ENCODE results near the gene RXRA.

Gene RXRA

DNA sequence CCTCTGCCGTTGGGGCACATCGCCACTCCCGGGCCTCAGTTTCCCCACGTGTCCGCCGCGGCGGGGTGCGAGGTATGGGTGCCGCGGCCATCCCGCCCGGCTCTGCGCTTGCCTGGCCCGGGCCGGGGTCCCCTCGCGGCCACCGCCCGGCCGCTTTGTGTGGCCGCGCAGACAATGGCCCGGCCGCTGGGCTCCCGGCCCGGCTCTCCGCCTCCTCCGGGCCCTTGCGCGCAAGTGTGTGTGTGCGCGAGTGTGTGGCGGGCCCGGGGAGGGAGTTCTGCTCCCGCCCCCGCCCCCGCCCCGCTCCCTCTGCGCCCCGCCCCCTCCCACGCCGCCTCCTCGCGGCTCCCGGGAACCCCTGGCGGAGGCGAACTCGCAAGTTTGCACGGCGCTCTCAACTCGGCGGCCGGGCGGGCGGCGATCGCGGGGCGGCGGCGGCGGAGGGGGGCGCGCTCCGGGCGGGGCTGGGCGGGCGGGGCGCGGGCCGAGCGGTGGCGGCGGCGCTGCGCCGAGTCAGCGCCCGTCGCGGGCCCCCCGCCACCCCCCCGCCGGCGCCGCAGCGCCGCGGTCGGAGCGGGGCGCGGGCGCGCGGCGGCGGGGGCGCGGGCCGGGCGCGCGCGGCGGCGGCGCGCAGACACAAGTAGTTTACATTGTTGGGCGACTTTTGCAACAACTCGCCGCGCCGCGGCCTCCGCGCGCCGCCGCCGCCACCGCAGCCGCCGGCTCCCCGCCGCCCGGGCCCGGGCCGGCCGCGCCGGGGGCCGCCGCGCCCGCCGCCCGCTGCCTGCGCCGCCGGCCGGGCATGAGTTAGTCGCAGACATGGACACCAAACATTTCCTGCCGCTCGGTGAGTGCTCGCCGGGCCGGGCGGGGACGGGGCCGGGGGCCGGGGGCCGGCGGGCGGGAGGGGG, at the start of gene RXRA:
Gene RXRA (plus strand): TSS at position 643 of the 911 bp plus-strand sequence. CDS start 177 bp downstream, at position 820.
- peak within 1 kb of the TSS; percentile 85 for H3K4me3 ChIP-seq (ENCODE audit: insufficient read length, low read depth)
- H3K4me1 ChIP-seq (ENCODE audit: insufficient read depth, insufficient read length): peaks cover 49% of the 10 kb centered on the region
- H3K9ac ChIP-seq (ENCODE audit: insufficient read length, low read depth): peak within 1 kb of the TSS; percentile 96

DNA sequence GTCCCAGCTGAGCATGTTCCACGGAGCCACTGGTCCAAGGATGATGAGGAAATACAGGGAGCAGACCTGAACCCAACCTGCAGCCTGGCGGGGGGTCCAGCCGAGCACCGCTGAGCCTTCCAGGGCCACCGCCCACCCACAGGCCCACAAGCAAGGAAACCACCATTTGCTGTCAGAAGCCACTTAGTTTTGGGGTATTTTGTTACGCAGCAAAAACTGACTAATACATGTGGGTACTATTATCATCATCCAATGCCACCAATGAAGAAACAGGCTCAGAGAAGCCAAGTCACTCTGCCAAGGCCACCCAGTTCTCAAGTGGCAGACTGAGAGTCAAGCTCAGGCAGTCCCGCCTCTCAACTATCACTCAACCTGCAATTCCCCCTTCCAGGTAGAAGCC, 48.0 kb upstream of the RXRA start:
- no peak for TF ChIP-seq ZNF274 (IDR thresholded peaks at IDR 0.05; ENCODE audit: low read depth, low read length)
- no peak for TF ChIP-seq SUZ12 (IDR thresholded peaks at IDR 0.05; ENCODE audit: extremely low read depth, insufficient read depth, insufficient read length)
- TF ChIP-seq YY1 (IDR thresholded peaks at IDR 0.05; ENCODE audit: insufficient read depth, insufficient read length): no peak
- Histone ChIP-seq H3K9me3 (ENCODE audit: insufficient read depth, low read length) (peaks cover 5% of the 10 kb centered on the region; the same call in 1 of the 2 replicates), H3K27me3 (ENCODE audit: insufficient read depth, insufficient read length) (no peaks in the 10 kb centered on the region)

More for the DNA sequence above, at the start of gene RXRA:
- Histone ChIP-seq H3K27me3 (ENCODE audit: insufficient read depth, insufficient read length) (no peaks in the 10 kb centered on the region), H3K36me3 (ENCODE audit: insufficient read depth, insufficient read length, low read length) (no peaks in the 10 kb centered on the region), H3K9me3 (ENCODE audit: insufficient read depth, low read length) (no peaks in the 10 kb centered on the region)
- TF ChIP-seq ZNF274 (IDR thresholded peaks at IDR 0.05; ENCODE audit: low read depth, low read length): no peak
- no peak for TF ChIP-seq SUZ12 (IDR thresholded peaks at IDR 0.05; ENCODE audit: extremely low read depth, insufficient read depth, insufficient read length)
- TF ChIP-seq YY1 (IDR thresholded peaks at IDR 0.05; ENCODE audit: insufficient read depth, insufficient read length): no peak
- DNase-seq (ENCODE audit: low read depth, low spot score): peak; percentile 36

GRCh38 chr9:134278974-134279640, 47.1 kb upstream of the RXRA start:
- H3K27me3 ChIP-seq (ENCODE audit: insufficient read depth, insufficient read length): no peaks in the 10 kb centered on the region
- no peak overlapping the region for H3K9ac ChIP-seq (ENCODE audit: insufficient read length, low read depth)
- DNase-seq (ENCODE audit: low read depth, low spot score): no peak
- H3K4me1 ChIP-seq (ENCODE audit: insufficient read depth, insufficient read length): peaks cover 10% of the 10 kb centered on the region
- no peaks in the 10 kb centered on the region for H3K36me3 ChIP-seq (ENCODE audit: insufficient read depth, insufficient read length, low read length)
- no peak overlapping the region for H3K4me3 ChIP-seq (ENCODE audit: insufficient read length, low read depth)
- no peak for TF ChIP-seq YY1 (IDR thresholded peaks at IDR 0.05; ENCODE audit: insufficient read depth, insufficient read length)
- TF ChIP-seq SUZ12 (IDR thresholded peaks at IDR 0.05; ENCODE audit: extremely low read depth, insufficient read depth, insufficient read length): no peak
- no peak for TF ChIP-seq ZNF274 (IDR thresholded peaks at IDR 0.05; ENCODE audit: low read depth, low read length)
- peaks cover 5% of the 10 kb centered on the region; the same call in 1 of the 2 replicates for H3K9me3 ChIP-seq (ENCODE audit: insufficient read depth, low read length)

More for the DNA sequence above, 48.0 kb upstream of the RXRA start:
- no peak overlapping the region for H3K4me3 ChIP-seq (ENCODE audit: insufficient read length, low read depth)
- H3K4me1 ChIP-seq (ENCODE audit: insufficient read depth, insufficient read length): peaks cover 10% of the 10 kb centered on the region
- no peak overlapping the region for H3K9ac ChIP-seq (ENCODE audit: insufficient read length, low read depth)
- H3K36me3 ChIP-seq (ENCODE audit: insufficient read depth, insufficient read length, low read length): no peaks in the 10 kb centered on the region
- DNase-seq (ENCODE audit: low read depth, low spot score): no peak

GRCh38 chr9:134282138-134282650, 44.1 kb upstream of the RXRA start:
- Histone ChIP-seq H3K27me3 (ENCODE audit: insufficient read depth, insufficient read length) (no peaks in the 10 kb centered on the region), H3K9me3 (ENCODE audit: insufficient read depth, low read length) (peaks cover 5% of the 10 kb centered on the region; the same call in 1 of the 2 replicates), H3K4me1 (ENCODE audit: insufficient read depth, insufficient read length) (peaks cover 7% of the 10 kb centered on the region), H3K4me3 (ENCODE audit: insufficient read length, low read depth) (no peak overlapping the region), H3K36me3 (ENCODE audit: insufficient read depth, insufficient read length, low read length) (no peaks in the 10 kb centered on the region), H3K9ac (ENCODE audit: insufficient read length, low read depth) (no peak overlapping the region)
- TF ChIP-seq YY1 (IDR thresholded peaks at IDR 0.05; ENCODE audit: insufficient read depth, insufficient read length): no peak
- TF ChIP-seq SUZ12 (IDR thresholded peaks at IDR 0.05; ENCODE audit: extremely low read depth, insufficient read depth, insufficient read length): no peak
- TF ChIP-seq ZNF274 (IDR thresholded peaks at IDR 0.05; ENCODE audit: low read depth, low read length): no peak
- DNase-seq (ENCODE audit: low read depth, low spot score): no peak

DNA sequence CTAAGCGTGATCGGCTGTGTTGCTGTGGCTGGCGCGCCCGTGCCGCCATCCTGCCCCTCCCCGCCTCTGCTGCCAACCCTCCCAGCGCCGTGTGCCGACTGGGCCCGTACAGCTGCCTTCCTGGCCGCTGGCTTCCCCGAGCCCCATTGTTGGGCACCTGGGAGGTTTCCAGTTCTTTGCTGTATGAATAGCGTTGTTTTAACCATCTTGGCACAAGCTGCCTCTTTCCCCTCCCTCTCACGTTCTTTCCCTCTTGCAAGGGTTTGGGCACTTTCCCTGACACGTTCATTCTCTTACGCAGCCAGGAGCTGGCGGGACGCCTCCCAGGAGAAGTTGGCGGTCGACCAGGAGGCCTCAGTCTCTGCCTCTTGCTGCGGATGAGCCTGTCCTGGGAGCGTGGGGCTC, 43.1 kb upstream of the RXRA start:
- H3K4me3 ChIP-seq (ENCODE audit: insufficient read length, low read depth): no peak overlapping the region
- TF ChIP-seq ZNF274 (IDR thresholded peaks at IDR 0.05; ENCODE audit: low read depth, low read length) (no peak), YY1 (IDR thresholded peaks at IDR 0.05; ENCODE audit: insufficient read depth, insufficient read length) (no peak), SUZ12 (IDR thresholded peaks at IDR 0.05; ENCODE audit: extremely low read depth, insufficient read depth, insufficient read length) (no peak)
- DNase-seq (ENCODE audit: low read depth, low spot score): no peak
- no peaks in the 10 kb centered on the region for H3K36me3 ChIP-seq (ENCODE audit: insufficient read depth, insufficient read length, low read length)
- H3K4me1 ChIP-seq (ENCODE audit: insufficient read depth, insufficient read length): peaks cover 7% of the 10 kb centered on the region
- H3K9ac ChIP-seq (ENCODE audit: insufficient read length, low read depth): no peak overlapping the region
- no peaks in the 10 kb centered on the region for H3K27me3 ChIP-seq (ENCODE audit: insufficient read depth, insufficient read length)
- H3K9me3 ChIP-seq (ENCODE audit: insufficient read depth, low read length): peaks cover 4% of the 10 kb centered on the region; the same call in 1 of the 2 replicates

- no peak overlapping the region for H3K9ac ChIP-seq (ENCODE audit: insufficient read length, low read depth)
- TF ChIP-seq YY1 (IDR thresholded peaks at IDR 0.05; ENCODE audit: insufficient read depth, insufficient read length) (no peak), SUZ12 (IDR thresholded peaks at IDR 0.05; ENCODE audit: extremely low read depth, insufficient read depth, insufficient read length) (no peak), ZNF274 (IDR thresholded peaks at IDR 0.05; ENCODE audit: low read depth, low read length) (no peak)
- H3K4me3 ChIP-seq (ENCODE audit: insufficient read length, low read depth): no peak overlapping the region
- no peaks in the 10 kb centered on the region for H3K9me3 ChIP-seq (ENCODE audit: insufficient read depth, low read length)
- no peaks in the 10 kb centered on the region for H3K27me3 ChIP-seq (ENCODE audit: insufficient read depth, insufficient read length)
- peaks cover 7% of the 10 kb centered on the region for H3K4me1 ChIP-seq (ENCODE audit: insufficient read depth, insufficient read length)
- H3K36me3 ChIP-seq (ENCODE audit: insufficient read depth, insufficient read length, low read length): no peaks in the 10 kb centered on the region
- DNase-seq (ENCODE audit: low read depth, low spot score): no peak
Measured at GRCh38 chr9:134283692-134284265, 42.5 kb upstream of the RXRA start.
